PC-9 (cell line): ENCODE measurements around the gene ZBTB7A. TPM values are rescaled to one million over a fixed set of nuclear protein-coding genes. Genes with fewer than 3 reads are reported as not detected.

Experiments
- BruUV-seq: library from RNA; stranded (reverse); fragments of 400-500 nt; replicated peaks from 2 replicates; lab custom pipeline; 2021; lab: Mats Ljungman, UMichigan
- CTCF ChIA-PET: fragments of 300-600 bp; sonication (Branson Sonifier 250); formaldehyde crosslinking; loops from one replicate; lab custom pipeline; 2022; ENCODE audit warnings: antibody characterized with exemption; lab: Charles Lee
- POLR2A ChIA-PET: fragments of 300-600 bp; sonication (Branson Sonifier 250); formaldehyde crosslinking; loops from one replicate; lab custom pipeline; 2022; ENCODE audit warnings: antibody characterized with exemption; ENCODE audit not compliant: unreplicated experiment; lab: Charles Lee
- DNase-seq, 2 experiments: peaks; one replicate each; pipeline versions ENCODE4 v3.0.0 to v3.0.0-alpha.2; 2015 to 2022; ENCODE audit warnings: mixed read lengths in 1 of 2
- H2AFZ ChIP-seq: fragments of 200-600 bp; sonication (generic); 2 replicates; pipeline ENCODE4 v1.8.1; 2017; ENCODE audit warnings: antibody characterized with exemption
- H3F3A ChIP-seq: fragments of 200-600 bp; sonication (generic); 2 replicates; pipeline ENCODE4 v1.8.1; 2017; ENCODE audit warnings: antibody characterized with exemption, mild to moderate bottlenecking, low read depth; ENCODE audit not compliant: insufficient read depth
- H3K27ac ChIP-seq: fragments of 200-600 bp; sonication (generic); 2 replicates; pipeline ENCODE4 v1.6.1; 2016; ENCODE audit warnings: mixed run types
- H3K27me3 ChIP-seq: fragments of 200-600 bp; sonication (generic); 2 replicates; pipeline ENCODE4 v1.6.1; 2016; ENCODE audit warnings: low read depth, mixed run types; ENCODE audit not compliant: insufficient read depth
- H3K36me3 ChIP-seq: fragments of 200-600 bp; sonication (generic); 2 replicates; pipeline ENCODE4 v1.6.1; 2016; ENCODE audit warnings: low read depth, mixed run types
- H3K4me1 ChIP-seq: fragments of 200-600 bp; sonication (generic); replicated peaks from 2 replicates; pipeline ENCODE4 v1.6.1; 2016; ENCODE audit warnings: mixed run types; ENCODE audit not compliant: insufficient read depth
- H3K4me2 ChIP-seq: fragments of 200-600 bp; sonication (generic); 2 replicates; pipeline ENCODE4 v1.6.1; 2017; ENCODE audit warnings: mixed run types
- H3K4me3 ChIP-seq: fragments of 200-600 bp; sonication (generic); 2 replicates; pipeline ENCODE4 v1.6.1; 2016; ENCODE audit warnings: mixed run types
- H3K79me2 ChIP-seq: fragments of 200-600 bp; sonication (generic); 2 replicates; pipeline ENCODE4 v1.6.1; 2017; ENCODE audit warnings: low read depth, mixed run types
- H3K9me2 ChIP-seq: fragments of 200-600 bp; sonication (generic); 2 replicates; pipeline ENCODE4 v1.8.1; 2017; ENCODE audit warnings: mild to moderate bottlenecking; ENCODE audit not compliant: insufficient read depth
- H3K9me3 ChIP-seq: fragments of 200-600 bp; sonication (generic); 2 replicates; pipeline ENCODE4 v1.8.1; 2016; ENCODE audit warnings: low read depth; ENCODE audit not compliant: insufficient read depth
- H4K20me1 ChIP-seq: fragments of 200-600 bp; sonication (generic); 2 replicates; pipeline ENCODE4 v1.8.1; 2017; ENCODE audit not compliant: insufficient read depth
- EZH2 ChIP-seq: fragments of 200-600 bp; sonication (generic); IDR thresholded peaks from 2 replicates; pipeline ENCODE4 v1.8.0; 2017; ENCODE audit warnings: antibody characterized with exemption, low read depth
- intact Hi-C: fragments of 100-400 bp; cut with micrococcal nuclease; formaldehyde crosslinking; loops from one replicate; pipeline ENCODE4 v1.10.0; 2022; ENCODE audit not compliant: unreplicated experiment
- total RNA-seq: library from RNA; stranded (reverse); gene quantifications from 2 replicates; pipeline ENCODE4 v1.2.3, GENCODE V29; 2021
- TF ChIP-seq, protein P1 (sequence below): fragments of 200-600 bp; sonication (generic); conservative IDR thresholded peaks from 2 replicates; pipeline ENCODE4 v1.6.1; 2017; ENCODE audit warnings: mixed run types, antibody characterized with exemption, mild to moderate bottlenecking, moderate library complexity

Gene ZBTB7A
- total RNA-seq, 1 experiment from 2014 or later = 41.2 TPM

DNA sequence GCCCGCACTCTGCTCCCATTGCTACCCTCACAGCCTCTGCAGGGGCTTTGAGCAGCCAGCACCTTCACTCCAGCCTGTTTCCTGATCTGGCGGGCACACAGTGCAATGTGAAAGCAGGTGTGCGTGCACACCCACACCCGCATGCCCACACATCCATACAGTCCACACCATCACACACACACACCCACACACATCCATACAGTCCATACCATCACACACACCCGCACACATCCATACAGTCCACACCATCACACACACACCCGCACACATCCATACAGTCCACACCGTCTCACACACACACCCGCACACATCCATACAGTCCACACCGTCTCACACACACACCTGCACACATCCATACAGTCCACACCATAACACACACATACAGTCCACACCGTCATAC is 31.1 kb downstream of the ZBTB7A start:
- ChIA-PET POLR2A (no interaction called here), CTCF (no interaction called here)
- no peak for DNase-seq
- peaks cover 22% of the 10 kb centered on the region; the same call in 1 of the 2 replicates for H3F3A ChIP-seq
- intact Hi-C loops = no loop called here
- H3K9me2 ChIP-seq = no peaks in the 10 kb centered on the region
- no peaks in the 10 kb centered on the region for H3K36me3 ChIP-seq
- peaks cover 5% of the 10 kb centered on the region; the same call in 1 of the 2 replicates for H4K20me1 ChIP-seq
- no peaks in the 10 kb centered on the region for H3K9me3 ChIP-seq
- TF ChIP-seq, protein P1, sequence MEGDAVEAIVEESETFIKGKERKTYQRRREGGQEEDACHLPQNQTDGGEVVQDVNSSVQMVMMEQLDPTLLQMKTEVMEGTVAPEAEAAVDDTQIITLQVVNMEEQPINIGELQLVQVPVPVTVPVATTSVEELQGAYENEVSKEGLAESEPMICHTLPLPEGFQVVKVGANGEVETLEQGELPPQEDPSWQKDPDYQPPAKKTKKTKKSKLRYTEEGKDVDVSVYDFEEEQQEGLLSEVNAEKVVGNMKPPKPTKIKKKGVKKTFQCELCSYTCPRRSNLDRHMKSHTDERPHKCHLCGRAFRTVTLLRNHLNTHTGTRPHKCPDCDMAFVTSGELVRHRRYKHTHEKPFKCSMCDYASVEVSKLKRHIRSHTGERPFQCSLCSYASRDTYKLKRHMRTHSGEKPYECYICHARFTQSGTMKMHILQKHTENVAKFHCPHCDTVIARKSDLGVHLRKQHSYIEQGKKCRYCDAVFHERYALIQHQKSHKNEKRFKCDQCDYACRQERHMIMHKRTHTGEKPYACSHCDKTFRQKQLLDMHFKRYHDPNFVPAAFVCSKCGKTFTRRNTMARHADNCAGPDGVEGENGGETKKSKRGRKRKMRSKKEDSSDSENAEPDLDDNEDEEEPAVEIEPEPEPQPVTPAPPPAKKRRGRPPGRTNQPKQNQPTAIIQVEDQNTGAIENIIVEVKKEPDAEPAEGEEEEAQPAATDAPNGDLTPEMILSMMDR = no peak
- no peak overlapping the region for H3K27ac ChIP-seq
- no TSS peak for BruUV-seq
- H3K4me3 ChIP-seq = no peak overlapping the region
- no peaks in the 10 kb centered on the region for H3K27me3 ChIP-seq
- H3K79me2 ChIP-seq = no peaks in the 10 kb centered on the region
- H3K4me2 ChIP-seq = no peak overlapping the region
- no peak overlapping the region for H2AFZ ChIP-seq
- H3K4me1 ChIP-seq = no peaks in the 10 kb centered on the region

DNA sequence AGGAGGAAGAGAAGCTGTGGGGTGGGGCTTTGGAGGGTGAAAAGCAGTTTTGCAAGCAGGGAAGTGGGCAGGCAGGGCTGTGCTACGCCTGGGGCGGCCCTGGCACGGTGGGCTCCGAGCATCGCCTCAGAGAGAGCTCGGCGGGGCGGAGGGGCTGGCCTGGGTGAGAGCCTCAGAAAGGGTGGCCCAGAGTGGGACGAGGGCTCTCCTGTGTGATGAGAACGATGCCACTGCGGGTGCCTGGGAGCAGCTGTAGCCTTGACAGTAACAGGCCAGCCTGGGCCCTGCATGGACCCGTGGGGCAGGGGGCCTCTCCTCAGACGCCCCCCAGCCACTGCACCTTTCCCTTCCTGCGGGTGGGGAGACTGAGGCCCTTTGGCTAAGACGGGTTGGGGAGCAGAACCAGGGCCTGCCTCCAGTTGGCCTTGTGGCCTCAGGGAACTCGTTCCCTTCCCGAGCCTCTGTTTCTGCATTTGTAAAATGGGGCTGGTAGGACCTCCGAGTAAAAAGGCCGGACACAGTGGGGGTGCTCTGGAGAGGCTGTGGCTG is 31.6 kb downstream of the ZBTB7A start:
- no peaks in the 10 kb centered on the region for H3K9me2 ChIP-seq
- no peaks in the 10 kb centered on the region for H3K27me3 ChIP-seq
- BruUV-seq = no TSS peak
- no peaks in the 10 kb centered on the region for H3K79me2 ChIP-seq
- intact Hi-C loops = no loop called here
- H3K36me3 ChIP-seq = no peaks in the 10 kb centered on the region
- no peak overlapping the region for H3K4me3 ChIP-seq
- no peak for DNase-seq
- no peak overlapping the region for H3K27ac ChIP-seq
- no peaks in the 10 kb centered on the region for H3K4me1 ChIP-seq
- POLR2A ChIA-PET = no interaction called here
- CTCF ChIA-PET = no interaction called here
- TF ChIP-seq, protein P1 = no peak
- no peak for TF ChIP-seq EZH2
- H3K4me2 ChIP-seq = no peak overlapping the region
- H3F3A ChIP-seq = peaks cover 17% of the 10 kb centered on the region; the same call in 1 of the 2 replicates
- H4K20me1 ChIP-seq = peaks cover under 1% of the 10 kb centered on the region; the same call in 1 of the 2 replicates
- H2AFZ ChIP-seq = no peak overlapping the region
- H3K9me3 ChIP-seq = no peaks in the 10 kb centered on the region

DNA sequence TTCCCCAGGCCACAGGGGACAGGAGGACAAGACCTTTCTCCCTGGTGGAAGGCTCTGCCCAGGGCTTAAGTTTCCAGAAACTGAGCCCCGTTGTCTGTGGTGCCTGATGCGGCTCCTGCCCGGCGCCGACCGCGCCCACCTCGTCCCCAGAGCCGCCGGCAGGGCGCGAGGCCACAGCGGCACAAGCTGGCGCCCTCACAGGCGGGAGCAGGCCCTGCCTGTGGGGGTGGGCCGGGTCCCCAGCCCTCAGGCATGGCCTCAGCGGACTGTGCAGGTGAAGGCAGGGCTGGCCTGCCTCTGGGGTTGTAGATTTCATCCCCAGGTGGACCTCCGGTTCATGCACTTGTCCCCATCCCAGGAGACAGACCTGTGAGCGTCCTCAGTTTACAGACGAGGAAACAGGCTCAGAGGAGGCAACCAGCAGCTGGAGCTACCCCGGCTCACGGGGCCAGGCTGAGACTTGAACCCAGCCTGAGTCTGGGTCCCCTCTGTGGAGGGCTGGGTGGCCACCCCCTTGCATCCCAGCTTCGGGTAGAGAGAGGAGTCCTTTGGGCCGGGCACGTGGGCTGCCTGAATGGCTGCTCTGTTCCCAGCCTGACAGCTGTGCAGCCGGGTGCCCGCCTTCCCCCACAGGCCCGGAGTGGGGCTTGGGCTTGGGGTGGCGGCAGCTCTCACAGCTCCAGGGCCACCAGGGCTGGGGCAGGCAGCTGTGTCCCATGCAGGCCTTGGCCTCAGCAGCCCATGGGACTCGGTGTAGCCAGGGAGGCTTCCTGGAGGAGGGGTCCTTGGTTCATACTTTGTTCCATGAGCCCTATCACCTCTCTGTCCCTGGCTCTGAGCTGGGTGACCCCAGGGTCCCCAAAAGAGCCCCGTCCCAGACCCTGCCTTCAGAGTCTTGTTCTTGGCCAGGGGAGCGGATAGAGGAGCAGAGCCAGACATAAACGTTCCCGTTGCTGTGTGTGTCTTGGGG is 32.4 kb downstream of the ZBTB7A start:
- H3K9me2 ChIP-seq = no peaks in the 10 kb centered on the region
- no peaks in the 10 kb centered on the region for H3K9me3 ChIP-seq
- DNase-seq = no peak
- no peak overlapping the region for H3K4me3 ChIP-seq
- TF ChIP-seq, protein P1 = no peak
- TF ChIP-seq EZH2 = no peak
- no peak overlapping the region for H3K27ac ChIP-seq
- H3K79me2 ChIP-seq = no peaks in the 10 kb centered on the region
- H3K36me3 ChIP-seq = no peaks in the 10 kb centered on the region
- H3K27me3 ChIP-seq = no peaks in the 10 kb centered on the region
- intact Hi-C loops = no loop called here
- ChIA-PET CTCF (no interaction called here), POLR2A (no interaction called here)
- H4K20me1 ChIP-seq = no peaks in the 10 kb centered on the region
- no peaks in the 10 kb centered on the region for H3K4me1 ChIP-seq
- H2AFZ ChIP-seq = no peak overlapping the region
- no TSS peak for BruUV-seq
- no peak overlapping the region for H3K4me2 ChIP-seq
- peaks cover 12% of the 10 kb centered on the region; the same call in 1 of the 2 replicates for H3F3A ChIP-seq
